HG02981 (cell line): Measurements from ENCODE around the gene VWA8.

ENCODE experiments used
- ATAC-seq: cut with Tn5 transposase; IDR thresholded peaks from one replicate; pipeline ENCODE4 v1.9.1; 2021; ENCODE audit warnings: mild to moderate bottlenecking, moderate library complexity; ENCODE audit not compliant: unreplicated experiment

Gene VWA8

DNA sequence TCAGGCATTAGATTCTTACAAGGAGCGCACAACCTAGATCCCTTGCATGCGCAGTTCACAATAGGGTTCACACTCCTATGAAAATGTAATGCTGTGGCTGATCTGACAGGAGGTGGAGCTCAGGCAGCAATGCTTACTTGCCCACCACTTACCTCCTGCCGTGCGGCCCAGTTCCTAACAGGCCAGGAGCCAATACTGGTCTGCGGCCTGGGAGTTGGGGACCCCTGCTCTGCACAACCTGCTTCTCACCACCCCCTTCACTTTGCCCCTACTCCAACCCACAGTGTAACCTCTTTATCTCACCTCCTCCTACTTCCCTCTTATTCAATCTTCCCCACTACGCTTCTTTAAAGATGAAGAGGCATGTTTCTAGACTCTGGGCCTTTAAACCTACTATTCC, 263.3 kb downstream of the VWA8 start:
- no peak for ATAC-seq

DNA sequence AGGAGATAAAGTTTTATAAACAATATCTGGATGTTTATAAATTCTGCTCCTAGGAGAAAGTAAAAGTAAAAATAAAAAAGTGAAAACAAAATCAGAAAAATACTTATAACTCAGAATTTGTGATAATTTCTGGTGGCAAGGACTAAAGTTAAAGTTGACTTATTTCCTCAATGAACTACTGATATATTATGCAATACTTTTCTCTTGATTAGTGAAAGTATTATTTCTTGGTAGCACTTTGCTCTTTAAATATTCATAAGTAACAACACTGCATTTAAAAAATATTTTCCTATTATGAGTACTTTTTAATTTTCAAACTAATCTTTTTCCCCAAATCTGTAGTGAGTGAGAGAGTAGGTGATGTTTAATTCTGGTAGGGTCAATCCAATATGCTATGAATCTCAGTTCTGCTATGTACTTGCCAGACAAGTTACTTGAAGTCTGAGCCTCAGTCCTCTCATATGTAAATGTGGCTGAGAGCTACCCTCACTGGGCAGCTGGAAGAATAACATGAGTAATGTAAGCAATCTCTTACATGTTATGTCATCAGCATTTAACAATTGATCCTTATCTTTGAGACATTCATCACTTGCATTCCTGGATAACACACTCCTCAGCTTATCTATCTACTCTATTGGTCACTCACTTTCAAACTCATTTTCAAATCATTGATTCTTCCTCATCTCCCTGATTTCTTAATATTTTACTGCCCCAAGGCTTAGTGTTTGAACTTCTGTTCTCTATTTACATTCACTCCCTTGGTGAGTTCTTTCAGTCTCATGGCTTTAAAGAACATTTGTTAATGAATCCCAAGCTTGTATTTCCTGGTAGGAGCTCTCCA, 264.5 kb downstream of the VWA8 start:
- ATAC-seq, result no peak

DNA sequence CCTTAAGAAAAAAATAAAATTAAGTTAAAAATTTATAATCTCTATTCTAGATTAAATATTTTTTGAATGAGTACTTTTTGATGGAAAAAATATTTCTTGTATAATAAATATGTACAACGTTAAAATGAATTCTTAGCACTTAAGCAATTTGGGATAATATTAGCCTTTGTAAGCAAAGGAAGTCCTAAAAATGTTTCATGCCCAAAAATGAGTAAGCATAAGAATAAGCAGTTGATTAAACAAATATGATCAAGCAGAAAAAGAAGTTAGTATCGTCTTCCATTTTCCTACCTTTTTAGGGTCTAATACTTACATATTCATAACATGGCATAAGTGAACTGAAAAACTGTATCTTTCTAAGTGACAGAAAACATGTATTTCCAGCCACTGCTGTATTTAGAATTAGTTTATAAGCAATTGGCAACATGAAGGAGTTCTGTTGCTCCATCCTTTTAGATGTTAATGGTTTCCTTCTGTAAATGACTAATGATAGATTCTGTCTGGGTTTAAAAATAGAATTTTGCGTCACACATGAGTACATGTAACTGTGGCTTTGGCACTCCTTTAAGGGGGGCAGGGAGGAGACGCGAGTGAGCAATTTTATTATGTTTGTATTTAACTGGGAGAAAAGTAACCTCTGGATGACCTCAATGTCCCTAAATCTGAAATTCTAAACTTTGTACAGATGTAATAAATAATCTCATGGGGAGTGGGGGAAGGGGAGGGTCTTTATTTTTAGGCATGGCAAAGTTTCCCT, 266.2 kb downstream of the VWA8 start:
- ATAC-seq, result peak; percentile 63

DNA sequence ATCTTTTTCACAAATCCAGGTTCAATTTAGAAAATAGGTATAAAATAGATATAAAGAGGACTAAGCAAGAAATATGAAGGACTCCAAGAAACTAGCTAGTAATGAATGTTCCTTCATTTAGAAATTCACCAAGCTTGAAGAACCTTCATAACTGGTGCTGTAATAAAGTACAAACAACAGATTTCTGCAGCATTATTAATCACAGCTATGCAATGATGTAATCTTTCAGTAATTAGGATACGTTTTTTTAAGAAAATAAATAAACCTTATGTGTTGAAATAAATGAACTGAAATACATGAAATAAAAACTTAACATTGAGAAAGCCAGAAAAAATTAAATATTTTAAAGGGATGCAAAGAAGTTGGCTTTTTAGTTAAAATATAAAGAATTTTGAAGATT, 267.5 kb downstream of the VWA8 start:
- no peak for ATAC-seq

DNA sequence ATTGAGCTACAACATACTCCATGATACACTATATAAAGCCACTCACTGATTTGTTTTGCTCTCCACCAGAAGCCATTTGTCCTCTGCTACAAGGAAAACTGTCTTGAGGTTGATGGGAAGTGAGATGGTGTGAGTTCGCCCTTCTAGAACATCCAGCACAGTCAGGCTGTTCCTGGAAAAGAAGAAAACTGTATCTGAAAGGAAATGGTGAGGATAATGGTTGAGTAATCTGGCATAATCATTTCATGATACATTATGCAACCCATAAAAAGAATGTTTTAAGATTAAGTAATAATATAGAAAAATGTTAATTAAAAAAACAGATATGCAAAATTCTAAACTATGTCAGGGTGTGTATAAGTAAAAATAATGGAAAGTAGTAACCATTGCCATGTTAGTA, 269.6 kb downstream of the VWA8 start:
- ATAC-seq, result no peak

DNA sequence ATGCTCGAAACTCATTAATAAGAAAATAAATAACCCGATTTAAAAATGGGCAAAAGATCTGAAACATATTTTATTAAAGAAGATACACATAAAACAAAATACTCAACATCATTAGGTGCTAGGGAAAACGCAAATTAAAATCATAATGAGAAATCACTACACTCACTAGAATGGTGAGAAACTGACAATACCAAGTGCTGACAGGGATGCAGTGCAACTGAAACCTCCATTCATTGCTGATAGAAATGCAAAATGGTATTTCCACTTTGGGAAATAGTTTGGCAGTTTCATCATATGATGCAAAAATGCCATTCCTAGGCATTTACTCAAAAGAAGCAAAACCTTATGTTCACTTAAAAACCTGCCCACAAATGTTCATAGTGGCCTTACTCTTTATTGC, 278.1 kb downstream of the VWA8 start:
- no peak for ATAC-seq

DNA sequence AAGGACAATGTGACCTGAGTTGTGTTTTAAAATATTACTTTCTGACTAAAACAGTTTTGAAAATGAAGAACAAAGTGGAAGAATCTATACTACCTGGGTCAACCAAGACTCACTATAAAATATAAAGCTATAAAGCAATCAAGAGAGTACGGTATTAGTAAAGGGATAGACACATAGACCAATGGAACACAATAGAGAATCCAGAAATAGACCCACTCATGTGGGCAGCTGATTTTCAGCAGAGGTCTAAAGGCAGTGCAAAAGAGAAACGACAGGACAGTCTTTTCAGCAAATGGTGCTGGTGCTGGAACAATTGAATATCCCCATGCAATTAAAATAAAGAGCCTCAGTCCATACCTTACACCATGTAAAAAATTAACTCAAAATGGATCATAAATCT, 278.9 kb downstream of the VWA8 start:
- no peak for ATAC-seq

DNA sequence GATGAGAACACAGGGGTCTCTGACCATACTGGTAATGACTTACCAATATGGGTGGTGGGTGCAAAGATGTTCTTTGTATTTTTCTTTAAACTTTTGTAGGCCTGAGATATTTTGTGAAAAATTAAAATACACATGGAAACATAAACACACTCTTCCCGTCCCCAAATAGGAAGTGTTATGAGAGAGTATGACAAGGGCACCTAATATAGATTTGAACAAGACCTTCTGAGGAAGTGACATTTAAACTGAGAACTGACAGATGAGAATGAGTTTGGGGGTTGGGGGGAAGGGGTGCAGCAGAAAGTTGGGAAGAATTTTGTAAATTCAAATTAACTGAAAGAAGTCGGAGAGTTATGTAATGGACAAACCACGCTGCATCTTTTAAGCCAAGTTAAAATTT, 279.3 kb downstream of the VWA8 start:
- ATAC-seq, result no peak

DNA sequence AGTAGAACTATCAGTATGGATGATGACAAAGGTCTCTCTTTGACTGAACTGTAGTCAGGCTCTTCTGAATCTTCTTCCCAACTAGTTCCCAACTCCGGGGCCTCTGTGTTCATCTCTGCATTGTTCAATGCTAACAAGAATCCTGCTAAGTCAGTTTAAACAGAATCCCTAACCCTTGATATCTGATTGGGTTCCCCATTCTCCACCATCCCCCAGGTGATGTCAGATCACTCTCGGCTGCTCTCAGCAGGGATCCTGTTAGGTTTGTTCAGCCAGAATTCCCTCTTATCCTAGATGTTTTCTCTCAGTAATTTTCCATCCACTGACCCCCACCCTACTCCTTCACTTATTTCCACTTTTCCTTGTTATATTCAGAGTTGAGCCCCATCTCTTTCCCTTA, 280.0 kb downstream of the VWA8 start:
- no peak for ATAC-seq

DNA sequence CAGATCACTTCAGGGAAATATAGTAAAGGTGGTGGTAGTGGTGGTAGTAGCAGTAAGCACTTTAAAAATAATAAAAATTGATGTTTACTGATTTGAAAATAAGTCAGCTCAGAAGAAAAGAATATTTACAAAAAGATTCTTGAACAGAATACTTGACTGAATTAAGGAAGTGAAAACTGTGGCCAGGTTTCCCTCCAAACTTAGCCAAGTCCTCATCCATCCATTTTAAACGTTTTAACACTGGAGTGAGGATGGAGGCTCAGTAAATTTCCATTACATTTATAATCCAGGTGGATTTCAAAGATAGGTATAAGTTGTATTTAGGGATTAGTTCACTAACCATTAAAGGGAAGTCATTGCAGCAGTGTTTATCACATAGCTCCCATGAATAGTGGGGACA, 282.1 kb downstream of the VWA8 start:
- no peak for ATAC-seq

DNA sequence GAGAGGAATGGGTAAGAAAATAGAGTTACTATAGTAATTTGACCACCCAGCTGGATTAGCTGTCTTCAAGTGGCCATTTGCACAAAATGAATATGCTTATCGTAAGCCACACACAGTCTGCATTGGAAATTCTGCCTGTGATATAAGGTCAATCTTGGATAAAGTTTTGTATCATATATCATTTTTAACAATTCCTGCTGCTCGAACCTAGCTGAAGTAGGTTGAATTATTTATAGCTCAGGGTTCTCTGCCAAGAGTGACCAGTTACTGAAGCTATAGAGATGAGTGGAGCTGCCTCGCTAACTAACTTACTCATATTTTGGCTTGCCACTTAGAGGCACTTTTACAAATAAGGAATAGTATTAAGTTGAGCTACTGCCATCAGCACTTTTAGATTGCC, 282.7 kb downstream of the VWA8 start:
- no peak for ATAC-seq

DNA sequence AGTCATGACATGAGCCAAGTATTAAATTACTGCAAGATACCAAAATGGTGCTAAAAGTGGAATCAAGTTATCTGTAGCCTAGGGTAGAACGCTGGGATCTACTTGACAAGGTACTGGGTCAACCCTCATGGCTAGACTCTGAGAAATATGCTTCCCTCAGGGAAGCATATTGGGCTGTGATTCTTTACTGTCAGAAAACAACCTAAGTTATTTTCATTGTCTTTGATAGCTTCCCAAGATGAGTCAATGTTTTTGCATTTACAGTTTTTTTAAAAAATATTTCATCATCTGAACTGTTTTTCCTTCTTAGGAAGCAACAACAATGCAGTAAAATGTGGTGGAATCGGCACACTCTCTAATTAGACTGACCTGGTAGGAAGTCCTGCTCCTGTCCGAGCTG, 285.6 kb downstream of the VWA8 start:
- no peak for ATAC-seq

DNA sequence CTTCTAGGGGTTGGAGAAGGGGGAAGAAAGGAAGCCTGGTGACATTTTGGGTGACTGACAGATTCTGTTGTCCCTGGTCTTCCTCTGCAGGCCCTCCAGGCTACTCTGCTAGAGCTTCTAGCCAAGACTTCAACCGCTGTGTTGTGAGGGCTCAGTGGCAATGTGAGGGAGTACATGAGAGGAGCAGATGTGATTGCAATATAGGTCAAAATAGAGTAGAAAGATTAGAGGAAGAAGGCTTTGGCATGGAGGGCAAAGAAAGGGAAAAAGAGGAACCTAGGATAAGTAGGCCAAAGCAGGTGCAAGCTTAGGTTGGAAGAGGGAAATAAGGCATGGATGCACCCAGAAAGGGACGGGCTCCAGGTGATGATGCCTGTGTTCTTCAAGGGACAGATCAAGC, 286.7 kb downstream of the VWA8 start:
- ATAC-seq, result no peak

DNA sequence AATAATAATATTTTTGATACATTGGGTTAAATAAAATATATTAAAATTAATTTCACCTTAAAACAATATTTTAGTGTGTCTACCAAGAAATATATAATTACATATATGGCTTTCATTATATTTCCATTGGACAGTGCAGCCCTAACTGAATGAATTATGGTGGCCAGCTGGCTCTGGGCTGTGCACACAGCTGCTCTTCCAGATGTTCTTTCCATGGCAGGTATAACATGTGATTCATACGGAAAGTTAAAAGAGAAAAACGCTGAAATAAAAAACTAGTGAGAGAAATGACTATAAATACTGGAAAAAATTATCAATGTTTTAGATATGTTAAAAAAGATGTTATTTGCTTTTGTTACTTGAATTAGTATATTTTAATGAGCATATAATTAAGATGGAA, 287.3 kb downstream of the VWA8 start:
- no peak for ATAC-seq

DNA sequence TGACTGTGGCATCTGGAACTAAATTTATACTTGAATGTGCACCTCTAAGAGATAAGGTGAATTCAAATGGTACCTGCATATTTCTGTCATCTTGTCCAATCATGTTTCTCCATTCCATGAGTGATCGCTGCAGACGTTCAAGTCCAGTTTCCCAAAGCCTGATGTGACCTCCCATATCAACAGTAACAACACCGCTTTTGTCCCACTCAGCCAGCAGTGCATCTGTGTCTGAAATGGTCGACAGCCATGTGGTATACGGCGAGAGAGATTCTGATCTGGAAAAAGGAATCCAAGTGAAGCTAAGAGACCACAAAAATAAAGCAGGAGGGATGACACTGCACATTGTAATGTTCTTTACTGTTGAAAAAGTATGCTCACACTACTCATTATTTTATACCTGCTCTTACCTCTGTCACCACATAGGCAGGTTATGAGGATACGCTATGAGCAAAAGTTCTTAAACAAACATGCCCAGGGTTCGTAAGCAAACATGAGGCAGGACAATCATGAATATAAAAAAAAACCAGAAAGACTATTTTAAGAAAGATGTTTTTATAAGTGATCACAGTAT, 290.0 kb downstream of the VWA8 start:
- ATAC-seq, result no peak

DNA sequence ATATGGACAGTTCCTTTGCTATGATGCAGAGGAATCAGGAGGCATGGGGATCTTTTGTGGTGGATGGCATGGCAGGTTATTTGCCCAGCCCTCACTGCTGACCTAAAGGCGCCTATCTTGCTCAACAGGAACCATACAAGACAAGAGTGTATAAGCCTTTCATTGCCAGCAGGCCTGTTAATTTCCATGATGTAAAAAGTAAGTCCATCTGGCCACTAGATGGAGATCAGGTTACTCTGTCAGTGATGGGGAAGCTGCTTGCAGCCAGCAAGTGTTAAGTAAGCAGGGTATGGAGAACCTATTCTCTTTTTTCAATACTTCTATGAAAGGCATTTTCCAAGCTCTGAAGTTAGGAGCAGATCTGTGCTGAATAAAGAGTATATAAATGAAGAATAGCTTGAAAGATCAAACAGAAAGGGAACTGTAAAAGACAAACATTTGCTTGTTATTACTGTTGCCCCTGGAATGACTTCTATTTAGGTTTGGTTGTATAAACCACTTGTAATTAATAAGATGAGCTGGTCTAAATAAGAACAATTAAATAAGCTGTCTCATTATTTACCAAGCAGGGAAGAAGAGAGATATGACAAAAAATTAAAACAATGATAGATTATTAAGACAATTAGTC, 292.7 kb downstream of the VWA8 start:
- ATAC-seq, result peak; percentile 97

DNA sequence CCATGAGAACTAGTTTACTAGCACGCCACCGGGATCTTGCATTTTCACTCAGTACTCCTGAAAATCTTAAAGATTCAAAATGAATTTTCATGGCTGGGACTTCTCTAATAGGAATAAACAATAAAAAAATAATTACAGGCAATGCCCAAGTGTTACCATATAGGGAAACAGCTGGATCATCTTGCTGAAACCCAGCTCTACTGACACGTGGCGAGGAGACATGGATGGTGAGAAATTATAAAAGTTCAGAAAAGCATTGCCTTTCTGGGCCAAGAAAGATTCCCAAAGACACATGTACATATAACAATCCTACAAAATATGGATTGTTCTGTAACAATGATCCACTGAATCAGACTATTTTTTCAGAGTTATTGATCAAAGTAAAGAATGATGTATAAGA, 294.3 kb downstream of the VWA8 start:
- ATAC-seq, result no peak

DNA sequence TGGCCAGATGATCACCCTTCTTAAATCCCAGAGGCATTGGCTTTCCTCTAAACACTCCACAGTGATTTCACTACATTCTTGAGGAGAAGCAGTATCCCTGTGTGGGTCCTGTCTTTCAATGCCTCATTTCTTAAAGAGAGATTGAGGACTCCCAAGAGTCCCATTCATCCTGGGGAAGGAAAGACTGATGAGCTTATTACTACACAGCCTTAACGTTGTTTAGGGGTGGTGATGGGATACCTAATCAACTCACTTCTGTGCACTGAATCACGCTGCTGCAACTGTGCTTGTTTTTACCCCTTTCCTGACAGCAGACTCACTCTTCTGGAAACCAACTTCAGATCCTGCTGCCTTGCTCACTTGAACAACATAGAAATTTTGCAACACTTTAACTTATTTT, 300.5 kb downstream of the VWA8 start:
- ATAC-seq, result no peak

DNA sequence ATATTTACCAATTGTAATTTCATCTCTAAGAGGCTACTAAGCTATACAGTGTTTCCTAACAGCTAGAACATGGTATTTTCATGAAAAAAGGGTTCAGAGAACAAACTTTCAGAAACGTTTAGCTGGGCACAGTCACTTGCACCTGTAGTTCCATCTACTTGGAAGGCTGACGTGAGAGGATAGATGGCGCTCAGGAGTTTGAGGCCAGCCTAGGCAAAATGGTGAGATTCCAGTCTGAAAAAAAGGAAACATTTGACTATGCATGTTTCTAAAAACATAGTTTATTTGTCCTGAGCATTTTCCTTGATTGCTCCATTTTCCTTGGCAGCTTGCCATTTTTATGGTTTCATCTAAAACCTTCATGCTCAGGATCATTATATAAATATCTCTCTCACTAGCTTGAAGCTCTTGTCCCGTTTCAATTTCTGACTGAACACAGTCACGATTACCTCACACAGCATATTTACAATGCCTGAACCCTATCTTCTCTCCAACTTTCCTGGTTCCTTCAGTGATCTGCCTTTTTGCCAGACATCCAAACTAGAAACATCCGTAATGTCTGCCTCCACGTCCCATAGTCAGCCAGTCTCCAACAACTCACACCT, 302.8 kb downstream of the VWA8 start:
- no peak for ATAC-seq

DNA sequence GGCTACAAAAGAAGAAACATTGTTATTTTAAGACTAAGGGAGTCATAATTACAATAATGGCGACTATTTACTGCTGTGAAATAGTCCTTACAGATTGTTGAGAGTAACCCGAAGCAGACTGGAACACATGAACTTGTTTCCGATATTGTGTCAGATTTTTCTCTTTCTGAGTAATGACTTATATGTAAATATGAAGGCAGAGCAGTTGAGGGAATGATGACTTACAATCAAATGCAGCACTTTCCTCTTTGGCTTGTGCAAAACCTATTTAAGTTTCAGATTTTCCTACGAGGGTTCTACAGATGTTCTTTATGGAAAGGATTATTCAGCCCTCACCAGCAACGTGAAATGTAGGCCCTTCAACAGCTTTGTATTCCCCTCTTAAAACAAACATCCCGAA, 304.9 kb downstream of the VWA8 start:
- no peak for ATAC-seq

DNA sequence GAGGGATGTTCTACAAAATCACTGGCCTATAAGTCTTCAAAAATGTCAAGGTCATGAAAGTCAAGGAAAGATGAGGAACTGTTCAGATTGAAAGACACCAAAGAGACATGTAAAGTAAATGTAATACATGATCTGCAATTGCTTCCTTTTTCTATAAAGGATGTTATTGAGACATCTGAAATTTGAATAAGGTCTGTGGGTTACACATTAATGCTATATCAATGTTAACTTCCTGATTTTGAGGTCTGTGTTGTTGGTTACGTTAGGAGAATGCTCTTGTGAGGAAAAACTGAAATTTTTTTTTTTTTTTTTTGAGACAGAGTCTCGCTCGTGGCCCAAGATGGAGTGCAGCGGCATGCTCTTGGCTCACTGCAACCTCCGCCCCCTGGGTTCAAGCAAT, 306.1 kb downstream of the VWA8 start:
- ATAC-seq, result no peak
